MCF 10A (cell line): Measurements from ENCODE around the gene RNF217. TPM values are rescaled to one million over a fixed set of nuclear protein-coding genes. Genes with fewer than 3 reads are reported as not detected.
A peak's percentile ranks its signal among the peaks of the same experiment; 100 is the strongest.

ENCODE experiments used
- BruUV-seq: library from RNA; stranded (reverse); fragments of 400-500 nt; replicated peaks from 2 replicates; lab custom pipeline; 2021; lab: Mats Ljungman, UMichigan
- CTCF ChIA-PET: fragments of 300-600 bp; sonication (Branson Sonifier 250); formaldehyde crosslinking; extraction: SDS; loops from one replicate; lab custom pipeline; 2021; ENCODE audit warnings: antibody characterized with exemption, inconsistent platforms; lab: Yijun Ruan, JAX
- POLR2A ChIA-PET: fragments of 300-600, 350-650 bp; sonication (Branson Sonifier 250); formaldehyde crosslinking; extraction: SDS; loops from one replicate; lab custom pipeline; 2020; ENCODE audit warnings: antibody characterized with exemption, inconsistent platforms; lab: Yijun Ruan, JAX
- DNase-seq: peaks from one replicate; pipeline ENCODE4 v3.0.0-alpha.2; 2018; ENCODE audit not compliant: unreplicated experiment
- H3K27ac Mint-ChIP-seq: one replicate; pipeline ENCODE4 v1.8.0; 2022; ENCODE audit warnings: mild to moderate bottlenecking, low read depth, mixed read lengths; ENCODE audit not compliant: unreplicated experiment
- H3K27me3 Mint-ChIP-seq: one replicate; pipeline ENCODE4 v1.8.0; 2022; ENCODE audit warnings: mixed read lengths; ENCODE audit not compliant: insufficient read depth, unreplicated experiment
- H3K36me3 Mint-ChIP-seq: one replicate; pipeline ENCODE4 v1.8.0; 2022; ENCODE audit warnings: mild to moderate bottlenecking, moderate library complexity, mixed read lengths; ENCODE audit not compliant: insufficient read depth, unreplicated experiment
- H3K4me1 Mint-ChIP-seq: one replicate; pipeline ENCODE4 v1.8.0; 2022; ENCODE audit warnings: mixed read lengths; ENCODE audit not compliant: insufficient read depth, unreplicated experiment
- H3K4me3 Mint-ChIP-seq: one replicate; pipeline ENCODE4 v1.8.0; 2022; ENCODE audit warnings: mild to moderate bottlenecking, moderate library complexity, mixed read lengths; ENCODE audit not compliant: unreplicated experiment
- H3K9me3 Mint-ChIP-seq: one replicate; pipeline ENCODE4 v1.8.0; 2022; ENCODE audit warnings: mixed read lengths; ENCODE audit not compliant: unreplicated experiment
- CTCF ChIP-seq: fragments of 200-600 bp; IDR thresholded peaks from one replicate; pipeline ENCODE4 v1.8.0; 2022; ENCODE audit warnings: antibody characterized with exemption, mild to moderate bottlenecking; ENCODE audit not compliant: unreplicated experiment
- intact Hi-C: fragments of 100-400 bp; cut with micrococcal nuclease; formaldehyde crosslinking; loops from 2 replicates; pipeline ENCODE4 v1.14.1; 2022
- total RNA-seq: library from RNA; stranded (reverse); gene quantifications from 2 replicates; pipeline ENCODE4 v1.2.3, GENCODE V29; 2022

The RNF217 gene
- total RNA-seq, 1 experiment from 2014 or later: 24.8 TPM

GRCh38 chr6:124995645-124996325 is 33.5 kb downstream of the RNF217 start:
- H3K27me3 Mint-ChIP-seq: no peaks in the 10 kb centered on the region
- no peak overlapping the region for H3K4me3 Mint-ChIP-seq
- intact Hi-C loops: loop anchor here (5.0 kb wide), 1 partner anchor 57 kb away; no protein-coding TSS in a partner anchor
- TF ChIP-seq CTCF: no peak
- DNase-seq: peak; percentile 76
- ChIA-PET POLR2A (interaction anchor here (0.6 to 2.6 kb wide), 9 partner anchors 8 to 114 kb away, joined by 3 to 17 read pairs (median 3); no protein-coding TSS in a partner anchor), CTCF (interaction anchor here (0.5 to 1.1 kb wide), 4 partner anchors 22 to 956 kb away, joined by 3 to 4 read pairs (median 3); no protein-coding TSS in a partner anchor)
- no peak overlapping the region for H3K27ac Mint-ChIP-seq
- BruUV-seq: no TSS peak
- H3K9me3 Mint-ChIP-seq: no peaks in the 10 kb centered on the region
- peaks cover 32% of the 10 kb centered on the region for H3K4me1 Mint-ChIP-seq
- no peaks in the 10 kb centered on the region for H3K36me3 Mint-ChIP-seq

DNA sequence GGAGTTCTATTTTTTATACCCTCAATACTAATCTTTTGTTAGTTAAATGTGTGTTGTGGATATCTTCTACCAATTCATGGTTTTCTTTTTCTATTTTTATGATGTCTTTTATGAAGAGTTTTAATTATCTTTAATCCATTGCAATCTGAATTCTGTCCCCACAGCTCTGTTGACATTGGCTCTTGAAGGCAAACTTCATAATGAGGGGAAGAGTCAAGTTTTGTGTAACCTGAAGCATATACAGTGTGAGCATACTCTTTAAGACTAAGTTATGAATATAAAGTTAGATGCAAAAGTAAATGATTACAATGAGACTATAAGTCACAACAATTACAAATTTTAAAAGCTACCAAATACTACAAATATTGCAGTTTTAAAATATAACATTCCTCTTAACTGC is 34.2 kb downstream of the RNF217 start:
- Mint-ChIP-seq H3K9me3 (no peaks in the 10 kb centered on the region), H3K27me3 (no peaks in the 10 kb centered on the region), H3K4me1 (peaks cover 30% of the 10 kb centered on the region), H3K27ac (no peak overlapping the region), H3K36me3 (no peaks in the 10 kb centered on the region), H3K4me3 (no peak overlapping the region)
- no peak for DNase-seq
- TF ChIP-seq CTCF: no peak
- intact Hi-C loops: loop anchor here (5.0 kb wide), 1 partner anchor 56 kb away; no protein-coding TSS in a partner anchor
- CTCF ChIA-PET: interaction anchor here (0.6 to 1.1 kb wide), 3 partner anchors 21 to 55 kb away, joined by 3 to 4 read pairs (median 3); no protein-coding TSS in a partner anchor
- BruUV-seq: no TSS peak
- POLR2A ChIA-PET: interaction anchor here (0.7 to 2.6 kb wide), 7 partner anchors 9 to 551 kb away, joined by 3 to 17 read pairs (median 3); no protein-coding TSS in a partner anchor

DNA sequence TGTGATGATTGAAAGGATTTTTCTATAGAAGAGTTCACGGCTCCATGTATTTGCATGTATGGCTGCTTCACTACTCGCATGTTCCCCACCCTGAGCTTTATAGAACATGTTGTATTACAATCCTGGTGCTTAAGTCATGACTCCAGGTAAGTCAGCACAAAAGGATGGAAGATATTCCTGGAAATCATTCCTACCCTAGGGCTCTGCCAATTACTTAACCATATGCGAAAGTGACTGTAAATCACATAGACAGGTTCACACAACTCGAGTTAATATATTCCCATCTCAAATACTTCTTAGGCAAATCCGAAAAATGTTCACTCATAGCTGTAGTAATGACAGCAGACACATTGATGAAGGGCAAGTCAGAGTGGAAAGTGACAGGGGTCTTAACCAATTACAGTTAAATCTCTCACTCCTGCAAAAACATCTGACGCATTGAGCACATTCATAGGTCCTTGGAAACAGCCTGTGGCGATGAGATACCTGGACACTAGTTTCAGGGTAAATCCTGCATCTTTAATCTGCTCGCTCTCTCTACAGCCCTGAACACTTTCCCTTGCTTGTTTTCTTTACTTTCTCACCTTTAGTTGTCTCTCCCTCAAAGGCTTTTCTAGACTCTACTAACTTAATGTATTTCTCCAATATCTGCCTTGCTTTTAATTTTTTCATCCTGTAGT is 35.1 kb downstream of the RNF217 start:
- BruUV-seq: no TSS peak
- Mint-ChIP-seq H3K27ac (no peak overlapping the region), H3K9me3 (no peaks in the 10 kb centered on the region), H3K4me3 (no peak overlapping the region), H3K4me1 (peaks cover 40% of the 10 kb centered on the region), H3K36me3 (no peaks in the 10 kb centered on the region), H3K27me3 (no peaks in the 10 kb centered on the region)
- CTCF ChIA-PET: interaction anchor here (0.6 kb wide), 2 partner anchors 34 to 46 kb away, joined by 3 read pairs; no protein-coding TSS in a partner anchor
- POLR2A ChIA-PET: interaction anchor here (0.6 to 1.6 kb wide), 3 partner anchors 8 to 96 kb away, joined by 3 to 5 read pairs (median 3); no protein-coding TSS in a partner anchor
- intact Hi-C loops: loop anchor here (5.0 kb wide), 1 partner anchor 55 kb away; no protein-coding TSS in a partner anchor
- TF ChIP-seq CTCF: no peak
- no peak for DNase-seq
